HG03108 (cell line): ENCODE results near the gene SRBD1.

Experiments
- ATAC-seq: cut with Tn5 transposase; IDR thresholded peaks from one replicate; pipeline ENCODE4 v1.9.1; 2021; ENCODE audit warnings: moderate library complexity; ENCODE audit not compliant: unreplicated experiment

SRBD1 gene

DNA sequence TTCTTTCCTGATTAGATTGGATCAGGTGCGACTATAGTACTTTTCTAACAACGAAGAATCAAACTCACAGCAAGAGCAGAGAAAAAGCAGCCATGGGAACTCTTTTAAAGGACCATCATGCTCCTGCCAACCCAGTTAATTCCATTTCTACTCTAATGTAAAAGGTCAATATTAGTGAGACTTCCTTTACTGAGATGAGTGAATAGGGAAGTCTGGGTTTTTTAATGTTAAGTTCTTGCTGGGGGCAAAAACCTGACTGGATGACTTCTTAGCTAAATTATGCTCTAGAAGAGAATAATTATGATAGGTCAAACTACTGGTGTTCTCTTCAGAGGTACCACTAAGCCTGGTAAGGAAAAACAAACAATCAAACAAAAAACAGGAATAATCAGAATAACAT is 8.4 kb downstream of the SRBD1 start:
- ATAC-seq, result no peak

DNA sequence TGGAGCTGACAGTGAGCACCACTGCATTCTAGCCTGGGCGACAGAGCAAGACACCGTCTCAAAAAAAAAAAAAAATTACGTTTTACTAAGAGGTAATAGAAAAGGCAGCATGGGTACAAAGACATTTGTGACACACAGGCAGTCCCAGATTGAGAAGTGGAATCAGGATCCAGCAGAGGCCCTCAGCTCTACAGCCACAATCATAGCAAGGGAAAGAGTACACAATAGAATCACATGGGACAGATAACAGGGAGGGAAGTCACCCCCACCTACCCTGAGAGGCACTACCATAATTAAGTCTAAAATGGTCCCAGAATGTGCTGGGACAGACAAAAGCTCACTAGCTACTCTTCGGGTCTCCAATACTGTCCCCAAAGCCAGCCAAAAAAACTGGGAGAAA is 12.5 kb downstream of the SRBD1 start:
- no peak for ATAC-seq

DNA sequence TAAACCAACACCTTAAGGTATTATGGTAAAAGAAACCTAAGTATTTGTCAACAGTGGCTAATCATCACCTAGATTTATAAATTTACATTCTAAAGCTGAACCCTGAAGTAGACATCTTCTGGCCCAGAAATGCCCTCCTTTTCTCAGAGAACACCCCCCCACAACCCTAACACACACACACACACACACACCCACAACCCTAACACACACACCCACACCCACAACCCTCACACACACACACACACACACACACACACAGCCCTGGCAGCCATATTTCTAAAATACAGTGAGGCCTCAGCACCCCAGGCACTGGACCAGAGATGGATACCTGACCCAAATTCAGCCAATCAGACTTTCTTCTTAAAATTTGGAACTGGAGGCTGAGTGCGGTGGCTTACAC is 14.3 kb downstream of the SRBD1 start:
- no peak for ATAC-seq

DNA sequence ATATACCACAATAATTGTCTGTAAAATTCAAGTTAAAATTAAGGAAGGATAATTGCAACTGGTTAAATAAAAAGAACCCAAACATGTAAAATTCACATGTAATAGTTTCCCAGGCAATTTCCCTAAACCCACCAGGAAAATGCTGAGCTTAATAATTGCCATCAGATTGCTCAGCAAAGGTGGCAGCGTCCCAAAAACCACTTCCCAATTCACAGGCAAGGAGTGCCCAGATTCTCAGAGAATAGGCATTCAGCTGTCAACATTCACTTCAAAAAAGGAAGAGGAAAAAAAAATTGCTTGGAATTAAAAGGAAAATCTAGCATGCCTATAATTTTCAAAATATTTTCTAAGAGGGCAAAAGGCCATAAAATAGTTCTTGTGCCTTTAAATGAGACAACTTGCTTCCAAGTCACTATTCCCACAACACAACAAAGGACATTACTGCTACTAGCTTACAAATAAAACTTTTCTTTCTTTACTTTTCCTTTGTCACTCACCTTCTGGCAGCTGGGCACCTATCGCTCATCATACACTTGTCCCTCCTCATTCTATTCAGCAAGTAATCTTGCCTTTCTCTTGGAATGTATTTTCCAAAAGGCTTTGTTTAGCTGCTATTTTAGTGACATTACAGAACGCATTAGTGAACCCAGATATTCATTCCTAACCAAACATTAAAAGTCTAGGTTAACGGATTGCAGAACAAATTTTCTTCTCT is 15.2 kb downstream of the SRBD1 start:
- no peak for ATAC-seq

DNA sequence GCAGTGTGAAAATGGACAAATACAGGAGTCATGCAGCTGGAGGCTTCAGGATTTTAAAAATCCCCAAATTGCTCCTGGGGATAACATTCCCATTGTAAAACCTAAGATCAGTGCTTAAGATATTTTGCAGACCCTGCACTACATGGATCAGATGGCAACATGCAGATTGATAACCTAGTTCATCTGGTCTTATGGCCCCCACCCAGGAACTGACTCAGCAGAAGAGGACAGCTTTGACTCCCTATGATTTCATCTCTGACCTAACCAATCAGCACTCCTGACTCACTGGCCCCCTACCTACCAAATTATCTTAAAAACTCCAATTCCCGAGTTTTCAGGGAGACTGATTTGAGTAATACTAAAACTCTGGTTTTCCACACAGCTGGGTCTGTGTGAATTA is 20.0 kb downstream of the SRBD1 start:
- ATAC-seq, result no peak

DNA sequence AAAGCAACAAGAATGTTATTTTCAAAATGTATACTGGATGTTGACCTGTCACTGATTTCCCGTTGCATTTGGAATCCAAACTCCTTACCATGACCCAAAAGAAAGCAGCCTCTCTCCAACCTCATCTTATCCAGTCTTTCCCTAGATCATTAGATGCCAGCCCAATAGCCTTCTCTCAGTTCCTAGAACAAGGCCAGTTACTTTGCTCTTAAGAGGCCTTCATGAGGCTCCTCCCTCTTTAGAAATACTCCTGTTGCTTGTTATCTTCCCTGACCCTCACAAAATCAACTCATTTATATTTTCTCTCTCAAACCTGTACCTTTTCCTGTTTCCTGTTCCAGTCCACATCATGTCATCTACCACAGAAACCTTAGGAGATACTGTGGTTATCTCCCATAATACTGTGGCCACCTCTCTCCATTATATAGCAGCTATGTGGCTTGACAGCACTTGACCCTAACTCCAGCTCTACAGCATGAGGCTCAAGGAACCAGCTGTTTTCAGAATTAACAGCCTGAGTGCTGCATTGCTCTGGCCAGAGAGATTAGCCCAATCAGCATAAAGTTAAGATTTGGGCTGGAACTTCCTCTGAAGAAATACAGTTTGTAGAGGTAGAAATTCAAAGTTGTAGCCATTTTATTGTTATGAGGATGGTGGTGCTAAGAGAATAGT is 22.8 kb downstream of the SRBD1 start:
- no peak for ATAC-seq

DNA sequence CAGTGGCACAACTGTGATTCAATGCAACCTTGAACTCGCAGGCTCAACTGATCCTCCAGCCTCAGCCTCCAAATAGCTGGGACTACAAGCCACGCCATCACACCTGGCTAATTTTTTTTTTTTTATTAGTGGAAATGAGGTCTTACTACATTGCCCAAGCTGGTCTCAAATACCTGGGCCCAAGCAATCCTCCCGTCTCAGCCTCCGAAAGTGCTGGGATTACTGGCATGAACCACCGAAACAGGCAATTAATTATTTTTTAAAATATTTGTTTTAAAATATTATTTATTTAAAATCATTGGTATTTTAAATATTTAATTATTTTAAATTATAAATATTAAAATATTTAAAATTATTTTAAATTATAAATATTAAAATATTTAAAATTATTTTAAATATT is 24.5 kb downstream of the SRBD1 start:
- ATAC-seq, result no peak

DNA sequence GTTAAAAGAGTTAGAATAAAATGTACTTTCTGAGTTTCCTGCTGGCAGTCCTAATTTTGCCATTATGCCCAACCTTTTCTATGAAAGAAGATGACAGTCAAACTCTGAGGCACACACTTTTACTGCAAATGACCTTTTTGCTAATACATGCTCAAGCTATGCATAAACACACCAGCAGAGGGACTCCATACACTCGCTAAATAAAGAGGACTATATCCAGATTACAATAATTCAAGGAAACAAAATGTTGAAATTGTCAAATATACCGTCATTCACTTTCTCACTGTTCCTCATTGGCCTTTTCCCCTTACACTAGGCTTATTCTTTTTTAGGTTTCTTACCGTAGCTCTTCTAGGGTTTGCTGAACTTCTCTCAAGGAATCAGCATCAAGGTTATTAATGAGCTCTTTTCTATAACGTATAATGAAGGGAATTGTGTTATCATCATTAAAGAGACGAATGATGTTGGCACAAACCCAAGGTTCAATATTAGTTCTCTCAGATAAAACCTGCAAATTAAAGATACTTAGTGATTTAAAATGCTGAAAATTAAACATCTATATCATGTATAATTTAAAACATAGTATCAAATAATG is 25.7 kb downstream of the SRBD1 start:
- ATAC-seq, result no peak

DNA sequence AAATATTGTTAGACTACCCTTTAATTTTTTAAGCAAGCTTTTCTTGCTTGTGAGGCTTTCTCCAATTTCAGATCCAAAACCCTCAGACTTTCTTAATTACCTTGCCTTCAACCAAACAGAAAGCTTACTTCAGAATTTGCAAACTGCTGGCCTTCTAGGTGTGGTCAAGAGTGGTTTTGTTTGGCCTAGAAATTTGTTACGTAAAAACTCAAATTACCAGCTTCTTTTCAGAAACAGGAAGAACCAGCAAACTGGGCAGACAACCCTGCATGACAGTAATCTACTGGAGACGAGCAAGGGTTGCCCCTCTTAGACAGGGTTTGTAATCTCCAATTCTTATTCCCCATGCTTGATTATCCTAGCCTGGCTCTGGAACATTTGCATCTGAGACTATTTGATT is 27.1 kb downstream of the SRBD1 start:
- no peak for ATAC-seq

DNA sequence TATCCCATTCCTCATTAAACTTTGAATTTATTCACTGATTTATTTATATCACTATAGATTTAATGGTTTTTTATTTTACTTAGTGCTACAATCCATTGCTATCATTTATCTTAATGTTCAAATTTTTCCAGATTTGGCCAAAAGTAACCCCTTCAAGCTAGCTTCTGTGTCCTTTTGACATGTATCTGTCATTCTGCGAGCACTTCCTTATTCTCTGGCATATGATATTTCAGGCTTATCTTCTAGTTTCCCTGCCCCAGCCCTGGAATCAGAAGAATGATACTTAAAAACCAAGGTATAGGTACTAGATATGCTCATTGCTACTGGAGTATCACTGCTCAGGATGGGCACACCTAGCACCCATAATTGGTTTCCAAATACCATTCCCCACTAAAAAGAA is 28.5 kb downstream of the SRBD1 start:
- ATAC-seq, result no peak

DNA sequence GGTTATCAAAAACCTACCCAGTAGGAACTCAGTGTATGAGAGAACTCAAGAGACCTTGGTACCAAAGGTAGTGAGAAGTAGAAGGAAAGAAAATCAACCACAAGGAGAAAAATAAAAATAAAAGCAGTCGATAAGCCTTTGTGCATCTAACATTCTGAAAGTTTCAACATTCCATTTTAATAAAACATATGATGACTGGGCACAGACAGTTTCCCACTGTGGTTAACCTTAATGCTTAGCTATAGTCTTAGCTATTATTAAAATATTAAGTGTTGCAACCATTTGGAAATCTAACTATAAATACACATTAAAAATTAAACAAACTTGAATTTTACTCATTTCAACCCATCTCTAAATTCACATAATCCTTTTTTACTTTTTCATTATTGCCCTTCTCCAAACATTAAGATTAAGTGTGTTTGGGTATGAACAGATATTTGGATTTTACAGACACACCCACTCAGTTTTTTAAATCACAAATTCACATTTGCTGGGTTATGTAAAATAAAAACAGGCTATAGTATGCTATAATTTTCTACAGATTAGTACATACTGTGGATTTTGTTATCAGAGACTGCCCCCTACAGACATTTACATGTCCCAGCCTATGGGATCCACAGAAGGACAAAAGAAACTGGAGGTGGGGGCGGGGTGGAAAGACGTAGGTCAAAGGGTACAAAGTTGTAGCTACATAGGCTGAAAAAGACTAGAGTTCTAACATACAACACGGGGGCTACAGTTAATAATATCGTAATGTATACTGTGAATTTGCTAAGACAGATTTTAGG is 32.8 kb downstream of the SRBD1 start:
- ATAC-seq, result no peak

DNA sequence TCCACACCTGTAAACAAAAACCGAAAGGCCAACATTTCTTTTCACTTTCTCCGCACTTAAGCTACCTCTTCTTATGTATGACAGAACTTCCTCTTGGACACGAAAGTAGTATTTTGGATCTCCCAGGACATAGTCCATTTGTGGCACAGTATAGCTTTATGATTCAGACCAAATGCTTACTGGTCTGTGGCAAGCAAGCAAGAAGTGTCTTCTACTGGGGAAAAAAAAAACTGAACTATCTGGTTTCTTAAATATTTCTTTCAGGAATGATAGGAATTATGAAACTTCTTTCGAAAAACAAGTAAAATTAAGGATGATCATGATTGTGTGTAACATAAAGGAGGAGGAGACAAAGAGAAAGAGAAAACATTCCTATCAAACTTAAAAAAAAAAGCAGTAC is 33.6 kb downstream of the SRBD1 start:
- ATAC-seq, result no peak

DNA sequence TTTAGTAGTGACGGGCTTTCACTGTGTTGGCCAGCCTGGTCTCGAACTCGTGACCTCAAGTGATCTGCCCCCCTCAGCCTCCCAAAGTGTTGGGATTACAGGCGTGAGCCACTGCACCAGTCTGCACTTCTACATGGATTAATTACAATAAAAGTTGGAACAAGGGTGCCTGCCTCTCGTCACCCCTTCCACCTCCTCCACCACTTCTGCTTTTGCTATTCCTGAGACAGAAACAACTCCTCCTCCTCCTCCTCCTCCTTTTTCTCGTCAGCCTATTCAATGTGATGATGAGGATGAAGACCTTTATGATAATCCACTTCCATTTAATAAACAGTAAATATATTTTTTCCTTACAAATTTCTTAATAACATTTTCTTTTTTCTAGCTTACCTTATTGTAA is 35.2 kb downstream of the SRBD1 start:
- no peak for ATAC-seq

DNA sequence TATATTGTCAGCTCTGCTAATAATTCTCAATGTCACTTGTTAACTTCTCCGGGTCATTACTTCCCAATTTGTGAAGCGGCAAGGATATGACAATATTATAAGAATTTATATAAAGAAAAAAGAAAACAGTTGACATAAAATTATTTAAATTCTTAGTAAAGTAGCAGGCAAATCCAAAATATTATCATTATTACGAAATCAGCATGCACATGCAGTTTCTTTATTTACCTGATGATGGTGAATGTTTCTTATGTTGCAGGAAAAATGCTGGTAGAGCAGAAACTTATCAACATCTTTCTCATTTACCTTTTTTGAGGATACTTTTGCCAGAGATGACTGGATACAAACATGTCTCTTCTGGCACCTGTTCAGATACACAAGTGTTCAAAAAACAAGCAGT is 38.1 kb downstream of the SRBD1 start:
- no peak for ATAC-seq

DNA sequence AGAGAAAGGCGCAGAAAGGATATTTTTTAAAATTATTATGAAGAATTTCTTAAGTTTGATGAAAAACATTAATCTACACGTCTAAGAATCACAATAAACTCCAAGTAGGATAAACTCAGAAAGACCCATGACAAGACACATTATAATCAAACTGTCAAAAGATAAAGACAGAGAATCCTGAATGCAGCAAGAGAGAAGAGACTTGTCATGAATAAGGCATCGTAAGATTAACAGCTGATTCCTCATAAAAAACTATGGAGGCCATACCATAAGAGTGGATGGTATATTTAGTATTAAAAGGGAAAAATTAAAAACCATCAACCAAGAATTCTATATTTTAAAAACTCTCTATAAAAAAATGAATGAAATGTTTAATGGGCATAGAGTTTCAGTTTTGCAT is 39.1 kb downstream of the SRBD1 start:
- no peak for ATAC-seq

DNA sequence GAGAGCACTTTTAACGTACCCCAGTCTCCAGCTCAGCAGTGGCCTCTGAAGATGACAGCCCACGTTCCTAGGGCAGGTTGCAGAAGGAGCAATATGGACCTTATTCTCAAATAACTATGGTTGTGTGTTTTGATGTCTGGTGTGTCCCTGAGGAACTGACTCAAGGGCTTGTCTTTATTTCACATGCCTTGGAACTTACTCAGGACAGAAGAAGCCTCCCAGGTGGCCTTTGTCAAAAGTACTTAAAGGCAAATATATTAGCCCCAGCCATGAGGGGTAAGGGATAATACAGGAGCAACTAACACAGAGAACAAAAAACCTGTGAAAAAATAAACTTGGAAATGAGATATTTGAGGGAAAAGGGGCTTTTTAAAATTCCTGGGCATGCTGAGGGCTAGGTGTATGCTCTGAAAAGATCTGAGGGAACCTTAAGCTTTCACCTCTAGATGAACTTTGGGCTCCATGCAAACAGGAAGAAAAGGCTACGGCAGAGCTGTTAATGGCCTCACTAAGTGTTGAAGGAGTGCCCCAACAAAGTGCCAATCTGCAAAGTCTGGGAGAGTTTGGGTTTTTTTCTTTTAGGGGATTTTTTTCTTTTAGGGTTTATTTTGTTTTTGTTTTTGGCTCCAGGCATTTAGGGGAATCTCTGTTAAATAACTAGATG is 40.3 kb downstream of the SRBD1 start:
- ATAC-seq, result no peak

DNA sequence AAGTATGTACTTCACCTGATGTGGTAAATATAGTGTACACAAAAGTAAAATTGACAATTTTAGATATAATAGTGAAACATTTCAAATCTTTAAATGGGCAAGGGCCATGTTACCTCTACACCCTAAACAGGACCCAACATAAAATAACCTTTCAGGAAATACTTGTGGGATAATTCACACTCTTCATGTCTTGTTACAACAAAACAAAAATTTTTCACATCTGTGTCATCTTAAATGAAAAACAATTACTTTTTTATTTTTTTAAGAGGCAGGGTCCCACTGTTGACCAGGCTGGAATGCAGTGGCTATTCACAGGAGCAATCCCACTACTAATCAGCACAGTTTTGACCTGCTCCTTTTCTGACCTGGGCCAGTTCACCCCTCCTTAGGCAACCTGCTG is 42.1 kb downstream of the SRBD1 start:
- no peak for ATAC-seq

DNA sequence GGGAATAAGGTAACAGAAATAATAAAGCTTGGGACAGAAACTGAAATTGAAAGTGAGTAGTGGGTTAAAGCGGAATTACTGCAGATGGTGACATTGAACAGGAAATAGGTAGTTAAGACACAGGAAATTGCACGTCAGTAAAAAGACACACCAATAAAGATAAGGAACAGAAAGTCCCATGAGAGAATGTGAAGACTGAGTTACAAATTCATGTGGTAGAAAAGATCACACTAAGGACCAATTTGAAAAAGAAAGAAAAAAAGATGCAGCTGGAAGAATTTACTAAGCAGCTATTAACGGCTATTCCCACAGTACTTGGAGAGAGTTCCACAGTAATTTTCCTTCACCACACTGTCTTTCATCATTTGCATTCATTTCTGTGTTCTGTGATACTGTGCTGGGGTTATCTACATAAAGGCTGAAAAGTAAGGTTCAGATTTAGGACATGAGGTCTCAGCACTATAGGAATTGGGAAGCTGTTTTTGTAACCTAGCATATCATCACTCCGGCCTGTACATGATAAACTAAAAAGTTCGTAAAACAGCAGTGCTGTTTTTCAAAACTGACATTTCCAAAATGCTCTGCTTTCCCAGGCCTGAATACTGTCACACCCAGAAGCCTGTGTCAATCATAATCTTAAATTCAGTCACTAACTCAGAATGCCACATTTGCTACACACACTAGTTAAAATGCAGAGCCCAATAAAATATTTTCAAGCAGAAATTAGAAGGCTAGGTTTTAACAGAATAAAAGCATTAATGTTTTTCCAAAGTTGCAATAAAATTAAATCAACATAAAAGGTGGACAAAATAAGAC is 42.9 kb downstream of the SRBD1 start:
- ATAC-seq, result peak; percentile 94

DNA sequence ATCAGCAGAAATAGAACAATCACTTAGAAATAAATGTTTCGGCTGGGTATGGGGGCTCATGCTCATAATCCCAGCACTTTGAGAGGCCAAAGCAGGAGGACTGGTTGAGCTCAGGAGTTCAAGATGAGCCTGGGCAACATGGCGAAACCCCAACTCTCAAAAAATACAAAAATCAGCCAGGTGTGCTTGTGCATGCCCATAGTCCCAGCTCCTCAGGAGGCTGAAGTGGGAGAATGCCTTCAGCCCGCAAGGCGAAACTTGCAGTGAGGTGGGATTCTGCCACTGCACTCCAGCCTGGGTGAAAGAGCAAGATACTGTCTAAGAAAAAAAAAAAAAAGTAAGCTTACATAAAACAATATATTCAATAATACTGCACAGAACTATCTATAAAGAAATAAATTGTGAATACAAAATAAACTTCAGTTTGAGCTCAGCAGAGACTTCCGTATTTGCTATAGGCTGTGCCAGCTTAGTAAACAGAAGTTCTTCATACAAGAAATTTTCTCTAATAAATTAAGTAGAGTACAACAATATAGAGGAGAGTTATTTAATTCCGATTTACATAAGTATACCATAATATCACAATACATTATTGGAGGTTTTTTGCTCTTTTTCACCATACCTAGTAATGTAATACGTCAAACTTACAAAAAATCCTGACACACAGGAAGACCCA is 43.6 kb downstream of the SRBD1 start:
- no peak for ATAC-seq

DNA sequence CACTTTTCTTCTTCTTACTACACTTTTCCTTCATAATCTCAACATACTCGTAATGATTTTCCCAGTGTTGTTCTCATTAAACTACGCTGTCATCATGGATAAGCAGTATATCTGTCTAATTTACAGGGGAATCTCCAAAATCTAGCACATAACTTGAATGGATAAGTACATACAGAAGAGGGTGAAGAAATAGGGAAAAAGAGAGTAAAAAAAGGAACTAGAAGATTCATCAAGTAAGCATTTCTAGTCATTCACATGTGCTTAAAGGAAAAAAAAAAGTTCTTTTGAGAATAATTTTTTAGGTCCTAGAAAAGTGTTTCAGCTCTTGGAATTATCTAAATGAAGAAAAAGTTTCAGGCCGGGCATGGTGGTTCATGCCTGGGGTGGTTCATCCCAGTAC is 51.6 kb downstream of the SRBD1 start:
- no peak for ATAC-seq
